ENCODE measurements around the gene TRIM16.
"Not testable (repeated sequence)": the region's sequence is repeated elsewhere in the genome, so short reads cannot be mapped to it uniquely, and the experiment has no call there.

- TF ChIP-seq CTCF (conservative IDR thresholded peaks at IDR 0.05; ENCODE audit: low read depth, low read length); MAZ (IDR thresholded peaks at IDR 0.05; ENCODE audit: borderline replicate concordance, low read depth, low read length): not testable (repeated sequence)
These were observed 47.8 kb upstream of the TRIM16 start, which contains the start of gene TBC1D26 for GRCh38 chr17:15731900-15732299.

Data from IMR-90 (cell line).